Activated CD4-positive, alpha-beta T cell treated with anti-CD3 and anti-CD28 coated beads for 36 hours (primary cell): ENCODE results near the gene POLR1B. TPM values are rescaled to one million over a fixed set of nuclear protein-coding genes. Genes with fewer than 3 reads are reported as not detected.

ENCODE experiments used
- ATAC-seq: fragments of 200-7000 bp; cut with Tn5 transposase; one replicate; pipeline ENCODE4 v1.10.0; 2021; ENCODE audit warnings: mild to moderate bottlenecking, moderate library complexity
- CTCF ChIA-PET: fragments of 350-600 bp; sonication (Branson Sonifier 250); formaldehyde crosslinking; loops from one replicate; lab custom pipeline; 2021; ENCODE audit warnings: antibody characterized with exemption; lab: Charles Lee
- POLR2A ChIA-PET: fragments of 350-600 bp; sonication (Branson Sonifier 250); formaldehyde crosslinking; loops from one replicate; lab custom pipeline; 2021; ENCODE audit warnings: antibody characterized with exemption, inconsistent platforms; lab: Charles Lee
- DNase-seq: peaks from one replicate; pipeline ENCODE4 v3.0.0-alpha.2; 2020
- H3K27ac Mint-ChIP-seq: one replicate; pipeline ENCODE4 v1.8.0; 2021; ENCODE audit warnings: mixed read lengths
- H3K27me3 Mint-ChIP-seq: one replicate; pipeline ENCODE4 v1.8.0; 2021; ENCODE audit warnings: mixed read lengths
- H3K36me3 Mint-ChIP-seq: one replicate; pipeline ENCODE4 v1.8.0; 2021; ENCODE audit warnings: low read depth, mixed read lengths
- H3K4me1 Mint-ChIP-seq: one replicate; pipeline ENCODE4 v1.8.0; 2021; ENCODE audit warnings: mixed read lengths
- H3K4me3 Mint-ChIP-seq: one replicate; pipeline ENCODE4 v1.8.0; 2021; ENCODE audit warnings: mild to moderate bottlenecking, moderate library complexity, mixed read lengths
- H3K9me3 Mint-ChIP-seq: one replicate; pipeline ENCODE4 v1.8.0; 2021; ENCODE audit warnings: low read depth, mixed read lengths
- intact Hi-C, 2 experiments: fragments of 100-400 bp; cut with DNase I in 1 of 2; cut with micrococcal nuclease in 1 of 2; formaldehyde crosslinking; loops; one replicate each; pipeline versions ENCODE4 v1.14.2 to v1.15.1; 2022 to 2024; cut with DNase I, micrococcal nuclease
- total RNA-seq, 2 experiments: library from RNA; stranded (reverse); gene quantifications; one replicate each; pipeline ENCODE4 v1.2.3, GENCODE V29; 2021

Gene POLR1B
- total RNA-seq, 2 experiments from 2014 or later = 47.0 to 63.3 TPM

DNA sequence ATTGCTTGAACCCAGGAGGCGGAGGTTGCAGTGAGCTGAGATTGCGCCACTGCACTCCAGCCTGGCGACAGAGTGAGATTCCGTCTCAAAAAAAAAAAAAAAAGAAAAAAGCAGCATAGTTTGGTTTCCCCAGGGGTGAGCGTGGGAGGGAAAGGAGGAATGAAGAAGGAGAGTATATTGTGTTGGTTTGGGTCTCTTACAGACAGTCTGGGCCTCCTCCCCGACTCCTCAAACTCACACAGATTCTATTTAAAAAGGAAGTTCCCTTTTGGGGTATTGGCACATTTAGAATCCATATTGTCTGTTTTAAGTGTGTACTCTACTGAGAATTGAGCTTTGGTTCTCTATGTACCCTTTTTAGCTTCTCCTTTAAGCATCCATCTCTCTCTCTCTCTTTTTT is 76.1 kb downstream of the POLR1B start:
- Mint-ChIP-seq H3K27ac (no peak overlapping the region), H3K9me3 (no peaks in the 10 kb centered on the region), H3K4me3 (no peak overlapping the region), H3K27me3 (no peaks in the 10 kb centered on the region), H3K36me3 (no peaks in the 10 kb centered on the region), H3K4me1 (no peaks in the 10 kb centered on the region)
- ChIA-PET CTCF (interaction anchor here (0.6 kb wide), 1 partner anchor 15 kb away, joined by 3 read pairs; no protein-coding TSS in a partner anchor), POLR2A (no interaction called here)
- ATAC-seq (no peak), DNase-seq (no peak)
- intact Hi-C loops = no loop called here

DNA sequence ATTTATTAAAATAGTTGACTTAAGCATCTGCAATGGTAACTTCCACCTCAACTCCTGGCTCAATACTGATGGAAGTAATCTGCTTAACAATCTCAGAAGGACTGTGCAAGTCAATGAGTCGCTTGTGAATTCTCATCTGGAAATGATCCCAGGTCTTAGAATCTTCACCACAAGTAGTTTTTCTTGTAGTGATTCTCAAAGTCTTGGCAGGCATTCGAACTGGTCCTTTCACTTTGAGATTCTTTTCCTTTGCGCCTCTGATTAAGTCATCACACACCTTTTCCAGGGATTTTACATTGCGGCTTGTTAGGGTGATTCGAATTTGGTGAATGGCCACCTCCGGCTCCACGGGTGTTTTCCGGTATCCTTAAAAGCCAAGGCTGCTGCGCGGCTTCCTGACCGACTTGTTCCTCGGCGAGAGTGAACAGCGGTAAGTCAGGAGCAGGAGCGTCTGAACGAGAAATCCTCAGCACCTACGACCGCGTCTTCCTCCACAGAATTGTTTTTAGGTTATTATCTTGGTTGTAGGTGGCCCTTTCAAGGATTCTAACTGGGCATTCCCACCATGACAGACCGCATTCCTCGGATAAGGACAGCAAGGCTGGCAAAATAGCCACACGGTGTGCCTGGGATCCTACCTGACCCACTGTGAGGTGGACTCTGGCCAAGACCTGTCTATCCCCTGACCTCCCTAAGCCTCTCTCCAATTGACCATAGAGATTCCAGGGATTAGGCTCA is 79.7 kb downstream of the POLR1B start:
- Mint-ChIP-seq H3K36me3 (no peaks in the 10 kb centered on the region), H3K4me3 (no peak overlapping the region), H3K27ac (no peak overlapping the region), H3K27me3 (no peaks in the 10 kb centered on the region), H3K9me3 (no peaks in the 10 kb centered on the region), H3K4me1 (peaks cover 31% of the 10 kb centered on the region)
- DNase-seq (no peak), ATAC-seq (no peak)
- POLR2A ChIA-PET = no interaction called here
- CTCF ChIA-PET = interaction anchor here (12.0 kb wide), 1 partner anchor 105 kb away, joined by 185 read pairs; no protein-coding TSS in a partner anchor
- intact Hi-C loops = no loop called here

DNA sequence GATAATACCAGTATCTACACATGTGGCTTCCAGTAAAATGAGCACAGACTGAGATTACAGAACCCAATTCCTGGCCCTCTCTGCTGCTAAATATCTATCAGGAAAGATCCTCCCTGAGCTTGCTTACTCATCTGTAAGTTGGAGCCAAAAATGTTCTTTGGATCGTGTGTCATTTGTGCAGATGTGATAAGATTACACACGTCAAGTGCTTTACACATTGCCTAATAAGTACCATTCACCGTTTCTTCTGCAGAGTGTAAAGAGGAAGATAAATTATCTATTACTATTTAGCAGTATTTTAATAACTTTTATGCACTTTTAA is 80.2 kb downstream of the POLR1B start:
- ATAC-seq = no peak
- no peak for DNase-seq
- no peak overlapping the region for H3K27ac Mint-ChIP-seq
- CTCF ChIA-PET = interaction anchor here (12.0 kb wide), 1 partner anchor 105 kb away, joined by 185 read pairs; no protein-coding TSS in a partner anchor
- intact Hi-C loops = no loop called here
- peaks cover 37% of the 10 kb centered on the region for H3K4me1 Mint-ChIP-seq
- POLR2A ChIA-PET = no interaction called here
- no peak overlapping the region for H3K4me3 Mint-ChIP-seq
- no peaks in the 10 kb centered on the region for H3K27me3 Mint-ChIP-seq
- no peaks in the 10 kb centered on the region for H3K36me3 Mint-ChIP-seq
- H3K9me3 Mint-ChIP-seq = no peaks in the 10 kb centered on the region

DNA sequence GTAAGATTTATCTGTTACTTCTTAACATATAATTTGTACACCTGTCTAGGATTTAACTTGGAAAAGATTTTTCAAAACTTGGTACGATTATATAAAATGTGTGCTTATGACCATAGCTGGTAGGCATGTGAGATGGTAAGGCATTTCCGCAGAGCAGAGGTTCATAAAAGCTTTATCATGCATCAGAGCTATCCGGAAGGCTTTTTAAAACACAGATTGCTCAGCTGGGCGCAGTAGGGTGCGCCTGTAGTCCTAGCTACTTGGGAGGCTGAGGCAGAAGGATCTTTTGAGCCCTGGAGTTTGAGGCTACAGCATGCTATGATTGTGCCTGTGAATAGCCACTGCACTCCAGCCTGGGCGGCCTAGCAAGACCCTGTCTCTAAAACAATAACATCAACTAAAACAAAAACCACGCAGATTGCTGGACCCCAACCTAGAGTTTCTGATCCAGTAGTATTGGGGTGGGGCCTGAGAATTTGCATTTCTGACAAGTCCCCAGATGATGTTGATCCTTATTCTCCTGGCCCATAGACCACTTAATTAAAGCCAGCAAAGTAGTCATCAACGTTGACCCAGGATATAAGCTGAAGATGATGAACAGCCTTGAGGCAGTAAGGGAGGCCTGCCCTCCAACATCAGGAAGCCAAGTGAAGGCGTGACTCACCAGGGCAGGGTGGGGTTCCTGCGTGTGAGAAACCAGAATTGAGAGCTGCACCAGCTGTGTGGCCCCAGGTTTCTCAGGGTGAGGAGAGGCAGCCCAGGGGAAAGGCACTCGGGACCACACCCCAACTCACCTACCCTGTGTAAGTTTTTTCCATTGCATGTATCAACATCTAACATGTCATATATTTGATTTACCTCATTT is 81.9 kb downstream of the POLR1B start:
- H3K36me3 Mint-ChIP-seq = no peaks in the 10 kb centered on the region
- POLR2A ChIA-PET = interaction anchor here (2.4 kb wide), 1 partner anchor 22 kb away, joined by 7 read pairs; the partner anchor contains the start of gene SLC20A1
- no peak overlapping the region for H3K4me3 Mint-ChIP-seq
- intact Hi-C loops = loop anchor here in 1 of 2 experiments (1.0 kb wide), 1 partner anchor 24 kb away; no protein-coding TSS in a partner anchor
- H3K27me3 Mint-ChIP-seq = no peaks in the 10 kb centered on the region
- H3K4me1 Mint-ChIP-seq = peaks cover 43% of the 10 kb centered on the region
- DNase-seq (peak; percentile 87), ATAC-seq (peak; percentile 87)
- H3K9me3 Mint-ChIP-seq = no peaks in the 10 kb centered on the region
- peak overlapping the region; percentile 55 for H3K27ac Mint-ChIP-seq
- CTCF ChIA-PET = interaction anchor here (0.6 to 12.0 kb wide), 16 partner anchors 11 to 261 kb away, joined by 3 to 185 read pairs (median 4); partner anchors contain the start of gene SLC20A1

DNA sequence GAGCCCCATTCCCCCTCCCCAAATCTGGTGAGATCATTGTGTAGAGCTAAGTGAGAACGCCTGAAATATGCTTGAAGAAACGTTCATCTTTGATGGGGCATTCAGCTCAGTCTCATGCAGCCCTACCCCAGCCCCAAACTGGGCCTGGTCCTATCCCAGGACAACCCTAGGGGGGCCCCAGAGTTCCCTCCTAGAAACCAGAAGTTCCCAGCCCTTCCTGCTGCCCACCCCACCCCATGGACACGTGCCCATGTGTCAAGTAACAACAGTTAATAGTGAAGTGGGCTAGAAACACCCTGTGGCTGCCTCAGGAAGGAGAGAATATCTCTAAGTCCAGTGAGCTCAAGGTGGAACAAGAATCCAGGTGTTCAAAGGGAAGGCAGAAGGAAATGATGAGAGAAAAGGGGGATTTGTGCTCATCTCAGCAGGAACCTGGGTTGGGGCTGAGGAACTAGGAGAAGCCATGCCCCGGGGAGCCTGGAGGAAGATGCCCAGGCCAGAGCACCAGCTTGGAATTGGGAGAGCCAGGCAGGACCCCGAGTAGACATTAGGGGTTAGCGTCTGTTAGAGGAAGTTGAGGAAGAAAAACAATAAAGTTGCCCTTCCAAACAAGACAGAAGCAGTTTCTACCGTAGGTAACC is 83.3 kb downstream of the POLR1B start:
- ChIA-PET POLR2A (interaction anchor here (2.4 kb wide), 1 partner anchor 20 kb away, joined by 7 read pairs; the partner anchor contains the start of gene SLC20A1), CTCF (interaction anchor here (1.0 to 12.0 kb wide), 14 partner anchors 10 to 124 kb away, joined by 3 to 185 read pairs (median 7); partner anchors contain the start of gene SLC20A1)
- intact Hi-C loops = loop anchor here (1.0 to 2.0 kb wide), 5 partner anchors 20 to 101 kb away; partner anchors contain the start of genes SLC20A1 (in 2 of the 2) and CHCHD5 (in 1 of the 2)
- Mint-ChIP-seq H3K27me3 (peaks cover 2% of the 10 kb centered on the region), H3K4me1 (peaks cover 55% of the 10 kb centered on the region), H3K27ac (no peak overlapping the region), H3K36me3 (no peaks in the 10 kb centered on the region), H3K9me3 (no peaks in the 10 kb centered on the region), H3K4me3 (no peak overlapping the region)
- ATAC-seq = no peak
- DNase-seq = no peak

DNA sequence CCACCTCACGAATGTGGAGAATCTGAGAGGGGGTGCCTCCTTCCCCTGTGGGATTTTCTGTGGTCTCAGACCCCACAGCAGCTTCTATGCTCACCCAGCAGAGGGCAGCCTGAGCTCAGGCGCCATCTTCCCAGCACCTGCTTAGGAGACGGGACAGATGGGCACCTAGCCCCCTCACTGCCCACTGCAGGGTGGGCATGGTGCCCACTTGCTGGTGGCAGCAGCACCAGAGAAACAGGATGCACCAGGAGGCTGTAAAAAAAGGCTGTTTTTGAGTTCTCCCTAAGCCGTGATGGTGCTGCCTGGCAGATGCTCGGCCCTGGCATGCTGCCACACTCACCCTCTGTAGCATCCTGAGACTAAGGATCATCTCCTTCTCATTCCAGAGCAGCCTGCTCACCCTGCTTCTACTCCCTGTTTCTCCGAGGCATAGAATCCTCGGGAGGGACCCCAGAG is 84.4 kb downstream of the POLR1B start:
- ATAC-seq (peak; percentile 53), DNase-seq (peak; percentile 81)
- ChIA-PET POLR2A (interaction anchor here (1.0 to 1.4 kb wide), 2 partner anchors 19 to 28 kb away, joined by 3 to 4 read pairs; partner anchors contain the start of gene SLC20A1), CTCF (interaction anchor here (0.6 to 12.0 kb wide), 27 partner anchors 9 to 315 kb away, joined by 3 to 185 read pairs (median 5); partner anchors contain the start of genes CHCHD5 and SLC20A1)
- peaks cover 2% of the 10 kb centered on the region for H3K27me3 Mint-ChIP-seq
- no peaks in the 10 kb centered on the region for H3K9me3 Mint-ChIP-seq
- H3K4me3 Mint-ChIP-seq = peak overlapping the region; percentile 50
- no peaks in the 10 kb centered on the region for H3K36me3 Mint-ChIP-seq
- H3K4me1 Mint-ChIP-seq = peaks cover 65% of the 10 kb centered on the region
- H3K27ac Mint-ChIP-seq = peak overlapping the region; percentile 82
- intact Hi-C loops = loop anchor here (1.0 to 2.0 kb wide), 5 partner anchors 19 to 100 kb away; partner anchors contain the start of genes SLC20A1 (in 2 of the 2) and CHCHD5 (in 1 of the 2)

Other genes with a start within 250 kb of the POLR1B start
- 1 to 10 TPM; 7.8 to 9.2 TPM for gene RGPD8, start 108.8 kb upstream of the POLR1B start, total RNA-seq
- gene TTL, start 60.3 kb upstream of the POLR1B start, total RNA-seq = 10 to 100 TPM; 28.7 to 30.2 TPM
- 10 to 100 TPM; 34.4 to 37.0 TPM for gene CHCHD5, start 42.1 kb downstream of the POLR1B start, total RNA-seq
- gene SLC20A1, start 103.5 kb downstream of the POLR1B start, total RNA-seq = 10 to 100 TPM; 69.3 to 69.6 TPM
- not detected for gene NT5DC4, start 178.6 kb downstream of the POLR1B start, total RNA-seq
- gene CKAP2L, start 222.1 kb downstream of the POLR1B start, total RNA-seq = 10 to 100 TPM; 38.4 to 46.7 TPM
- gene IL1A, start 242.0 kb downstream of the POLR1B start, total RNA-seq = 1 to 10 TPM; 6.6 to 6.9 TPM